Mucosa of descending colon (tissue), 3 donors: ENCODE measurements around the gene RBM42. TPM values are rescaled to one million over a fixed set of nuclear protein-coding genes. Genes with fewer than 3 reads are reported as not detected.

Source experiments
- ATAC-seq: fragments of 200-7000 bp; cut with Tn5 transposase; one replicate; pipeline ENCODE4 v1.9.1; 2020; ENCODE audit warnings: mild to moderate bottlenecking, moderate library complexity
- DNase-seq, 3 donors: peaks; one replicate each; pipeline ENCODE4 v3.0.0-alpha.2; 2020
- H3K36me3 ChIP-seq: fragments of 200-600 bp; one replicate; pipeline ENCODE4 v1.8.0; 2021; ENCODE audit warnings: low read depth, mild to moderate bottlenecking
- H3K4me1 ChIP-seq: fragments of 200-600 bp; one replicate; pipeline ENCODE4 v1.8.0; 2021; ENCODE audit warnings: low read depth, mild to moderate bottlenecking
- H3K4me3 ChIP-seq: fragments of 200-600 bp; one replicate; pipeline ENCODE4 v1.8.0; 2021; ENCODE audit warnings: mild to moderate bottlenecking
- H3K9me3 ChIP-seq: fragments of 200-600 bp; one replicate; pipeline ENCODE4 v1.8.0; 2021; ENCODE audit warnings: mild to moderate bottlenecking
- intact Hi-C, 2 donors: fragments of 100-400 bp; cut with DNase I in 1 of 2; cut with micrococcal nuclease in 1 of 2; formaldehyde crosslinking; loops; one replicate each; pipeline versions ENCODE4 v1.11.0 to v1.11.1; 2022; cut with DNase I, micrococcal nuclease
- total RNA-seq, 3 donors: library from RNA; stranded (reverse); fragmentation: NEBNext Ultra II Directional in 2 of 3; extraction: Animal tissue kit (Norgen Biotek cat#: 25700) in 2 of 3; gene quantifications; one replicate each; pipeline versions ENCODE4 v1.2.1 to v1.2.4, GENCODE V29; 2021 to 2023
- TF ChIP-seq, protein P1 (sequence below): fragments of 200-600 bp; IDR thresholded peaks from one replicate; pipeline ENCODE4 v1.8.0; 2022; ENCODE audit warnings: antibody characterized with exemption, mild to moderate bottlenecking
- donor health status: DM: no; HTN: no; CAD: no; lungs with moderate emphysema.
- donor health status: DM: no; HTN: no; CAD: no.
- donor health status: DM: no; HTN: yes; CAD: no.

RBM42 gene
- total RNA-seq, 3 donors from 2014 or later = 67.4 to 73.3 (median 67.6) TPM

DNA sequence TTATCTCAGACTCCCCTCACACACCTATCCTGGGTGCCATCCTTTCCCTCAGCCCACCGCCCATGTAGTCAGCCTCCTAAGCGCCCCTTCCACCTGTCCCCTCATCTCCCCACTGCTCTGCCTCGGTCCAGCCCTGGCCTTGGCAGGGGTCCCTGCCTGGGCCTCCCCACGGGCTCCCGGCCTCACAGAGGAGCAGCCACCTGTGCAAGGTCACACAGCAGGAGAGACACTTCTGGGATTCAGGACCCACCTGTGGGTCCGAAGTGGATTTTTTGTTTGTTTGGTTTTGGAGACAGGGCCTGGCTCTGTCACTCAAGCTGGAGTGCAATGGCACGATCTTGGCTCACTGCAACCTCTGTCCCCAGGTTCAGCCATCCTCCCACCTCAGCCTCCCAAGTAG lies 36.8 kb downstream of the RBM42 start:
- intact Hi-C loops = no loop called here
- Histone ChIP-seq H3K36me3 (no peaks in the 10 kb centered on the region), H3K4me1 (no peaks in the 10 kb centered on the region), H3K4me3 (no peak overlapping the region), H3K9me3 (no peaks in the 10 kb centered on the region)
- TF ChIP-seq, protein P1, sequence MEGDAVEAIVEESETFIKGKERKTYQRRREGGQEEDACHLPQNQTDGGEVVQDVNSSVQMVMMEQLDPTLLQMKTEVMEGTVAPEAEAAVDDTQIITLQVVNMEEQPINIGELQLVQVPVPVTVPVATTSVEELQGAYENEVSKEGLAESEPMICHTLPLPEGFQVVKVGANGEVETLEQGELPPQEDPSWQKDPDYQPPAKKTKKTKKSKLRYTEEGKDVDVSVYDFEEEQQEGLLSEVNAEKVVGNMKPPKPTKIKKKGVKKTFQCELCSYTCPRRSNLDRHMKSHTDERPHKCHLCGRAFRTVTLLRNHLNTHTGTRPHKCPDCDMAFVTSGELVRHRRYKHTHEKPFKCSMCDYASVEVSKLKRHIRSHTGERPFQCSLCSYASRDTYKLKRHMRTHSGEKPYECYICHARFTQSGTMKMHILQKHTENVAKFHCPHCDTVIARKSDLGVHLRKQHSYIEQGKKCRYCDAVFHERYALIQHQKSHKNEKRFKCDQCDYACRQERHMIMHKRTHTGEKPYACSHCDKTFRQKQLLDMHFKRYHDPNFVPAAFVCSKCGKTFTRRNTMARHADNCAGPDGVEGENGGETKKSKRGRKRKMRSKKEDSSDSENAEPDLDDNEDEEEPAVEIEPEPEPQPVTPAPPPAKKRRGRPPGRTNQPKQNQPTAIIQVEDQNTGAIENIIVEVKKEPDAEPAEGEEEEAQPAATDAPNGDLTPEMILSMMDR = no peak
- no peak for DNase-seq
- ATAC-seq = no peak

DNA sequence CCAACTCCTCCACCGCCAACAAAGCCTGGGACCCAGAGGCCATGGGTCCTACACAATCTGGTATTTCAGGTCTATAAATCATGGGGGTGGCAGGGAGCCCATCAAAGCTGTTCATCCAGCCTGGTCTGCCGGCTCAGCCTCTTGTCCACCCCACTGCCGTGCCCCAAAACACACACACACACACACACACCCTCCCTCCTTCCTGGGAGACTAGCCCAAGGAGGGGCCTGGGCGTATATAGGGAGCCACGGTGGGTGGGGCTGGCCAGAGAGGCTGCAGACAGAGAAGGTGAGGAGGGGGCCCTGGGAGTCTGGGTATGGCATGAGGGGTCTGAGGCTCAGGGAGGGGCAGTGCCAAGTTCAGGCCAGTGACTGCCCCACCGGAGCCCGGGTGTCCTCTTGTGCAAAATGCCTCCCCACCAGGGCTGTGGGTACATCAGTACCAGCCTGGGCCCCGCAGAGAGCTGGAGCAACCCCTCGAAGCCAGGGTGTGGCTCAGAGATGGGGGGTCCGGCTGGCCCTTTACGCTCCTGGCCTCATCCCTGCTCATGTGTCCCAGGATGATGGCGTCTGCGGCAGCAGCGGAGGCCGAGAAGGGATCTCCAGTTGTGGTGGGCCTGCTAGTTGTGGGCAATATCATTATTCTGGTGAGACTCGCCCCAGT lies 37.5 kb downstream of the RBM42 start, which contains the start of gene UPK1A:
Gene UPK1A, plus strand, starts transcription at position 267 of the 663 bp plus-strand sequence. Its CDS starts 296 bp downstream, at position 563.
- H3K4me1 ChIP-seq = no peaks in the 10 kb centered on the region
- intact Hi-C loops = no loop called here
- TF ChIP-seq, protein P1 = no peak
- H3K4me3 ChIP-seq = no peak within 1 kb of the TSS
- ATAC-seq = peak; percentile 22
- no peak for DNase-seq
- H3K9me3 ChIP-seq = no peaks in the 10 kb centered on the region
- no peaks in the 10 kb centered on the region for H3K36me3 ChIP-seq

DNA sequence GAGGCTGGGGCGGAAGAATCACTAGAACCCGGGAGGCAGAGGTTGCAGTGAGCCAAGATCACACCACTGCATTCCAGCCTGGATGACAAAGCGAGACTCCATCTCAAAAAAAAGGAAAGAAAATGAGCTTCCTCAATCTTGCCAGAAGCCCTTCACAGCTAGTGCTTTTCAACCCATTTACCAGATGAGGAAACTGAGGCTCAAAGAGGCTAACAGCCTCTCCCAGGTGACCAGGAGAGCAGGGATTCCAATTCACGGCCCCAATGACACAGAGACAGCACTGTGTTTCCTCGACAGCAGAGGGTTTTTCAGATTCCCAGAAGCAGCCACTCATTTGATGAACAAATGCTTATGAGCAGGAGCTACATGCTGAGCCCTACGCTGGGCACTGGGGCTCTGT lies 40.7 kb downstream of the RBM42 start:
- ATAC-seq (no peak), DNase-seq (no peak)
- intact Hi-C loops = no loop called here
- Histone ChIP-seq H3K4me1 (no peaks in the 10 kb centered on the region), H3K9me3 (no peaks in the 10 kb centered on the region), H3K4me3 (no peak overlapping the region), H3K36me3 (no peaks in the 10 kb centered on the region)
- TF ChIP-seq, protein P1 = no peak

DNA sequence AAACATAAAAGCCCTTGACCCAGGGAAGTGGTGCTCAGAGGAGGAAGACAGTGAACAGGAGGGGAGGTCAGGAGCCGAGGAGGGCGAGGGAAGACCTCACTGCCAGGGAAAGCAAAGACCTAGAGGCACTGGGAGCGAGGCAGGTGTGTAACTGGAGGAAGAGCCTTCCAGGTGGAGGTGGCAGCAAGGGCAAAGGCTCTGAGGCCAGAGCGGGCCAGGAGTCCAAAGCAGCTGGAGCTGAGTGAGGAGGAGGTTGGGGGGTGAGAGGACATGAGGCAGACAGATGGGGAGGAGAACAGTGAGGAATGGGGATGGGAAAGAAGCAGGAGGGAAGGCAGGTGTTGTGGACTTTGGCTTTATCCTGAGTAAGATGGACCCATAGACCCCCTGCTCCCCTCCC lies 41.1 kb downstream of the RBM42 start:
- H3K4me3 ChIP-seq = no peak overlapping the region
- no peaks in the 10 kb centered on the region for H3K36me3 ChIP-seq
- no peaks in the 10 kb centered on the region for H3K9me3 ChIP-seq
- DNase-seq (no peak), ATAC-seq (no peak)
- TF ChIP-seq, protein P1 = no peak
- no peaks in the 10 kb centered on the region for H3K4me1 ChIP-seq
- intact Hi-C loops = no loop called here

DNA sequence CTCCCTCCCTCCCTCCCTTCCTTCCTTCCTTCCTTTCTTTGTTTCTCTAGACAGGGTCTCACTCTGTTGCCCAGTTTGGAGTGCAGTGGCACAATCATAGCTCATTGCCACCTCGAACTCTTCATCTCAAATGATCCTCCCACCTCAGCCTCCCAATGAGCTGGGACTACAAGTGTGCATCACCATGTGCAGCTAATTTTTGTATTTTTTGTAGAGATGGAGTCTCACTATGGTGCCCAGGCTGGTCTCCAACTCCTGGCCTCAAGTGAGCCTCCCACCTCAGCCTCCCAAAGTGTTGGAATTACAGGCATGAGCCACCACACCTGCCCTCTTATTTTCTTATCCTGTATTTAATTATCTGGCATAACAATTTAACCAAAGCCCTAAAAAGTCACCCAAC lies 41.9 kb downstream of the RBM42 start:
- TF ChIP-seq, protein P1 = no peak
- ATAC-seq (no peak), DNase-seq (no peak)
- Histone ChIP-seq H3K4me3 (no peak overlapping the region), H3K36me3 (no peaks in the 10 kb centered on the region), H3K4me1 (no peaks in the 10 kb centered on the region), H3K9me3 (no peaks in the 10 kb centered on the region)
- intact Hi-C loops = no loop called here

DNA sequence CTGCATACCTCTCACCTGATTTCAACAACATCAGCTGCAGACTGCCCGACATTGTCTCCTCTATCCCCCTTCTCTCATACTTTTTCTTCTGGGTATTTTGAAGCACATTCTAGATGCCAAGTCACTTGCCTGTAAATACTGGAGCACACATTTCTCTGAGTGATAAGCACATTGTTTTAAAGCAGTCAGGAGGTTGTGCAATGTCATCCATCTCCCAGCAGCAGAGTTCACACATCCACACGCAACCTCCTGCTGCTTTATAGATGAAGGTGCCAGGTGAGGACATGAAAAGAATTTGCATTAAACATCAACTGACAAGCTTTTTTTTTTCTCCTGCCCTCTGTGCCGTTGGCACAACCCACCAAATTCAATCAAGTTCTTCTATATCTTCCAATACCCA lies 43.0 kb downstream of the RBM42 start:
- no peaks in the 10 kb centered on the region for H3K4me1 ChIP-seq
- TF ChIP-seq, protein P1 = no peak
- H3K9me3 ChIP-seq = no peaks in the 10 kb centered on the region
- H3K4me3 ChIP-seq = no peak overlapping the region
- H3K36me3 ChIP-seq = no peaks in the 10 kb centered on the region
- intact Hi-C loops = no loop called here
- DNase-seq = no peak
- no peak for ATAC-seq
